ENCODE data around the gene RUSC2.

DNA sequence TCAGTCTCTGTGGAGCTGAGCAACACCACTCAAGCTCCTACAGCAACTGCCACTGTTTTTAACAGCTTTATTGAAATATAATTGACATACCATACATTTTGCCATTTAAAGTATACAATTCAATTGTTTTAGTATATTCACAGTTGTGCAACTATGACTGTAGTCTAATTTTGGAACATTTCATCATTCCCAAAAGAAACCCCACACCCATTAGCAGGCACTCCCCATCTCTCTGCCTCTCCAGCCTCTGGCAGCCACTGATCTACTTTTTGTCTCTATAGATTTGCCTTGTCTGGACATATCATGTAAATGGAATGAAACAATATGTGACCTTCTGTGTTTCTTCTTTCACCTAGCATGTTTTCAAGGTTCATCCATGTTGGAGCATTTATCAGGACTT, 43.5 kb downstream of the RUSC2 start:
- no peak for TF ChIP-seq POLR2A (IDR thresholded peaks at IDR 0.05)
- TF ChIP-seq, protein P1, sequence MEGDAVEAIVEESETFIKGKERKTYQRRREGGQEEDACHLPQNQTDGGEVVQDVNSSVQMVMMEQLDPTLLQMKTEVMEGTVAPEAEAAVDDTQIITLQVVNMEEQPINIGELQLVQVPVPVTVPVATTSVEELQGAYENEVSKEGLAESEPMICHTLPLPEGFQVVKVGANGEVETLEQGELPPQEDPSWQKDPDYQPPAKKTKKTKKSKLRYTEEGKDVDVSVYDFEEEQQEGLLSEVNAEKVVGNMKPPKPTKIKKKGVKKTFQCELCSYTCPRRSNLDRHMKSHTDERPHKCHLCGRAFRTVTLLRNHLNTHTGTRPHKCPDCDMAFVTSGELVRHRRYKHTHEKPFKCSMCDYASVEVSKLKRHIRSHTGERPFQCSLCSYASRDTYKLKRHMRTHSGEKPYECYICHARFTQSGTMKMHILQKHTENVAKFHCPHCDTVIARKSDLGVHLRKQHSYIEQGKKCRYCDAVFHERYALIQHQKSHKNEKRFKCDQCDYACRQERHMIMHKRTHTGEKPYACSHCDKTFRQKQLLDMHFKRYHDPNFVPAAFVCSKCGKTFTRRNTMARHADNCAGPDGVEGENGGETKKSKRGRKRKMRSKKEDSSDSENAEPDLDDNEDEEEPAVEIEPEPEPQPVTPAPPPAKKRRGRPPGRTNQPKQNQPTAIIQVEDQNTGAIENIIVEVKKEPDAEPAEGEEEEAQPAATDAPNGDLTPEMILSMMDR (IDR thresholded peaks at IDR 0.05), result no peak
